ENCODE measurements around the gene SLFN14. TPM values are rescaled to one million over a fixed set of nuclear protein-coding genes. Genes with fewer than 3 reads are reported as not detected.
A peak's percentile ranks its signal among the peaks of the same experiment; 100 is the strongest.

SLFN14 gene
- polyA plus RNA-seq, 3 donors, result 0.11 to 0.12 TPM; not detected in 1

- no peaks in the 10 kb centered on the region for H4K20me1 ChIP-seq (ENCODE audit: insufficient read depth, low read length)
- H2AFZ ChIP-seq (ENCODE audit: insufficient read depth, low read depth, low read length, poor library complexity, severe bottlenecking), result no peak overlapping the region
- no peak overlapping the region for H3K4me2 ChIP-seq (replicated peaks; ENCODE audit: extremely low read depth, low read length, poor library complexity, severe bottlenecking)
- no peaks in the 10 kb centered on the region for H3K36me3 ChIP-seq (replicated peaks in 1 of 2; ENCODE audit: control insufficient read depth in 1 of 2, insufficient read depth in 2 of 2, low read length in 2 of 2)
- Mint-ChIP-seq H3K27me3 (ENCODE audit: low read depth in 3 of 3) (peaks cover under 1 to 9% (median 8%) of the 10 kb centered on the region in 3 donors), H3K36me3 (no peaks in the 10 kb centered on the region), H3K9me3 (peaks cover 0 to 2% (median 0%) of the 10 kb centered on the region in 7 donors), H3K27ac (peak overlapping the region in 1 of 7 donors; percentile 54), H3K4me1 (peaks cover 4% of the 10 kb centered on the region), H3K4me3 (no peak overlapping the region)
- no peaks in the 10 kb centered on the region for H3K79me2 ChIP-seq (ENCODE audit: insufficient read depth, low read length)
- H3K9ac ChIP-seq (ENCODE audit: insufficient read depth, low read length, poor library complexity, severe bottlenecking), result no peak overlapping the region
- no peak for TF ChIP-seq CTCF (IDR thresholded peaks at IDR 0.05)
- no peak for DNase-seq
- no peaks in the 10 kb centered on the region for H3K27me3 ChIP-seq (ENCODE audit: control insufficient read depth in 2 of 2, insufficient read depth in 2 of 2, low read length in 2 of 2)
- H3K27ac ChIP-seq (ENCODE audit: low read depth in 1 of 2, low read length in 2 of 2), result no peak overlapping the region
- H3K4me1 ChIP-seq (ENCODE audit: control insufficient read depth in 1 of 2, insufficient read depth in 2 of 2, low read length in 2 of 2), result no peaks in the 10 kb centered on the region
- H3K4me3 ChIP-seq (replicated peaks in 1 of 3; ENCODE audit: low read depth in 2 of 3, low read length in 3 of 3), result no peak overlapping the region
- intact Hi-C loops (cut with micrococcal nuclease), result no loop called here
- no peaks in the 10 kb centered on the region for H3K9me3 ChIP-seq (replicated peaks in 1 of 2; ENCODE audit: control insufficient read depth in 1 of 2, insufficient read depth in 1 of 2, low read length in 2 of 2)
- WGBS (ENCODE audit: insufficient coverage), result 83% methylated on average over 1 of the region's 4 CpGs
Measured at GRCh38 chr17:35553310-35553709, 7.3 kb downstream of the SLFN14 start.

- Histone ChIP-seq H3K27ac (ENCODE audit: low read depth in 1 of 2, low read length in 2 of 2) (no peak overlapping the region), H3K4me3 (replicated peaks in 1 of 3; ENCODE audit: low read depth in 2 of 3, low read length in 3 of 3) (no peak overlapping the region), H3K4me1 (ENCODE audit: control insufficient read depth in 1 of 2, insufficient read depth in 2 of 2, low read length in 2 of 2) (peaks cover 11 to 18% of the 10 kb centered on the region in 2 donors), H3K79me2 (ENCODE audit: insufficient read depth, low read length) (no peaks in the 10 kb centered on the region), H3K9ac (ENCODE audit: insufficient read depth, low read length, poor library complexity, severe bottlenecking) (no peak overlapping the region), H3K9me3 (replicated peaks in 1 of 2; ENCODE audit: control insufficient read depth in 1 of 2, insufficient read depth in 1 of 2, low read length in 2 of 2) (no peaks in the 10 kb centered on the region), H4K20me1 (ENCODE audit: insufficient read depth, low read length) (no peaks in the 10 kb centered on the region), H3K4me2 (replicated peaks; ENCODE audit: extremely low read depth, low read length, poor library complexity, severe bottlenecking) (no peak overlapping the region), H3K27me3 (ENCODE audit: control insufficient read depth in 2 of 2, insufficient read depth in 2 of 2, low read length in 2 of 2) (no peaks in the 10 kb centered on the region), H3K36me3 (replicated peaks in 1 of 2; ENCODE audit: control insufficient read depth in 1 of 2, insufficient read depth in 2 of 2, low read length in 2 of 2) (no peaks in the 10 kb centered on the region), H2AFZ (ENCODE audit: insufficient read depth, low read depth, low read length, poor library complexity, severe bottlenecking) (no peak overlapping the region)
- TF ChIP-seq CTCF (IDR thresholded peaks at IDR 0.05), result no peak
- intact Hi-C loops (cut with micrococcal nuclease), result loop anchor here in 1 of 2 donors (10.0 kb wide), 1 partner anchor 256 kb away; the partner anchor contains the start of gene TAF15
- DNase-seq, result no peak
- Mint-ChIP-seq H3K36me3 (no peaks in the 10 kb centered on the region), H3K4me1 (peaks cover 12% of the 10 kb centered on the region), H3K27ac (no peak overlapping the region), H3K4me3 (no peak overlapping the region), H3K9me3 (peaks cover 0 to 3% (median 1%) of the 10 kb centered on the region in 7 donors), H3K27me3 (ENCODE audit: low read depth in 3 of 3) (peaks cover 0 to 8% (median 8%) of the 10 kb centered on the region in 3 donors)
- no CpG with 5 or more reads among the region's 1 CpG for WGBS (ENCODE audit: insufficient coverage)
Measured at GRCh38 chr17:35548978-35549377, 11.6 kb downstream of the SLFN14 start.
